NCI-H1930 (cell line): ENCODE measurements around the gene MTTP.

Experiments
- DNase-seq, 2 experiments: peaks; one replicate each; lab custom pipeline; 2025; lab: John Stamatoyannopoulos, UW

The MTTP gene

DNA sequence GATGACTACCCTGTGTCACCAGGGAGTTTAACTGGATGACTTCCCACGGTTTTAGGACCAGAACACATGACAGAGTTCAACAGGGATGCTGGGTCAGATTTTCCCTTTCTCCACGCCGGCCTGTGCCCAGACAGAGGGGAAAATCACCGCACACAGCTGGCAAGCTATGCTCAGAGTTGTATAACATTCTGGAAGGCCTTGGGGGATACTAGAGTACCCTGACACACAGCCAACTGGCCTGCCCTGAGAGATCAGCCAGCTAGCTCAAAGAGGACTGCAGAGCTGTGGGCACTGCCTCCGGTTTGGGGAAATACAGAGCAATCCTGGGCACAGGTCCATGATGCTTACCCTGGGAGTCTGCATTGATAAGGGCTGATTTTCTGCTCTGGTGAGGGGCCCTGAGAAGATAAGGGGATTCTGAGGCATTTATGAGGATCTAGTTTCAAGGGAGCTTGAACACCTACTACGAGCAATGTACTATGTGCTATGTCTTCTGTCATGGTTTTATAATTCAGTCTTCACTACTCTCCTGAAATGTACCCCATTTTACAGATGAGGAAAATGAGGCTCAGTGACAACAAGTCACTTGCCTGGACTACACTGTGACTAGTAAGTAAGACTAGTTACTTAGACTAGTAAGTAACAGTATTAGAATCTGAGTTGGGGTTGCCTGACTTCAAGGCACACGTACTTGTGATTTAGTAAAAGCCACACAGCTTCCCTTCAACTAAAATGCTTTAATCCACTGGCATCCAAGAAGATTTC lies 68.3 kb downstream of the MTTP start:
- DNase-seq, result no peak

DNA sequence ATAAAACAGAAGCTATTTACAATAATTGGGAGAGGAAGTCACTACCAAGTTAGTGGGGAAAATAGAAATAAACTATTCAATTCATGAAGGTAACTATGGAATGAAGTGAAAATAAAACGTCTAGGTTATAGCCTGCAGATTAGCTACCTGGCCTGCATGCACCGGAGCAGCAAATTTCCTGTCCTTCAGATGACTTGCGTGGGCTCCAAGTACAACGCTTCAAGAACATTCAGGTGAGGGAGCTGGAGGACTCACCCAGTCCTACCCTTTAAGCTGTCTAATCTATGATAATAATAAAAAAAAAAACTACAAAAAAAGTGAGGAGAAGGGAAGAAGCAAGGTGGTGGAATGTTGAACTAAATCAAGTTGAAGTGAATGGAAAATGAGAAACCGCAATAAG lies 69.8 kb downstream of the MTTP start:
- no peak for DNase-seq

- DNase-seq, result no peak
Measured at GRCh38 chr4:99645036-99645435, 70.4 kb downstream of the MTTP start.

- no peak for DNase-seq
Measured at GRCh38 chr4:99645638-99646037, 71.0 kb downstream of the MTTP start.

DNA sequence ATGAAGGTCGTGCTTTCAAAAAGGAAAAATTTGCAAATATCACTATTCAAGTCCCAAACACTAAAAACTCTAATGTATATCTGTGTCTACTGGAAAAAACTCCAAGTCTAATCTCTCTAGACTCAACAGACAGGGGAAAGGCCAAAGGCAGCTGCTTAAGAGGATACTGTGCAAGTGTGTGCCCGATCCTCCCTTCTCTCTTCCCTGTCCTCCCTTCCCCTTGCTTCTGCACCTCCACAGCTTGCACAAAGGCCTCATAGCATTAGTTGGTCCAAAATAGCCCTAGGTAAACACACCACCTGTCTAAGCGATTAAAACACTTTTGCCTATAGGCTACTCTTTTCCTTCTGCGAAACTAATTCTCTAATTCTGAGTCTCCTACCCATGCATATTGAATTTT lies 72.4 kb downstream of the MTTP start:
- no peak for DNase-seq

GRCh38 chr4:99648321-99648720 lies 73.7 kb downstream of the MTTP start:
- no peak for DNase-seq

DNA sequence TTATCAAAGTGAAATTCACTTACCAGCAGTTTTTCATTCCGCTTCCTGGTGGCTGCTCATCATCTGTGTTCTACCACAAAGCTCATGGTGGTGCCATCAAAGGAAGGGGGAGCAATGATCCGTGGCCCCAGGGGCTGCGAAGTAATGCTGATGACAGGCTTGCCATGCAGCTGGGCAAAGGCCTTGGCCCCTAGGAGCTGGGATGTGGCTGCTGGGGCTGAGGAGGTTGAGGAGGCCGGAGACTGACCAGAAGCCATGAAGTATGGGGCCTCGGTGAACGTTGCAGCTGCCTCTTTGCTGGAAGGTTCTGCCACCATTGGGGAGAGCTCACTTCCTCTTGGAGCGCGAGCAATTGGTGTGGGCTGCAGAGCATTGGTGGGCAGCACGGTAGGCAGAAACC lies 74.6 kb downstream of the MTTP start:
- no peak for DNase-seq

GRCh38 chr4:99649778-99650177 lies 75.2 kb downstream of the MTTP start:
- no peak for DNase-seq

- DNase-seq, result no peak
Measured at GRCh38 chr4:99651016-99651769, 76.6 kb downstream of the MTTP start.

GRCh38 chr4:99651811-99652485 lies 77.3 kb downstream of the MTTP start:
- no peak for DNase-seq

GRCh38 chr4:99652596-99653436 lies 78.2 kb downstream of the MTTP start:
- no peak for DNase-seq

DNA sequence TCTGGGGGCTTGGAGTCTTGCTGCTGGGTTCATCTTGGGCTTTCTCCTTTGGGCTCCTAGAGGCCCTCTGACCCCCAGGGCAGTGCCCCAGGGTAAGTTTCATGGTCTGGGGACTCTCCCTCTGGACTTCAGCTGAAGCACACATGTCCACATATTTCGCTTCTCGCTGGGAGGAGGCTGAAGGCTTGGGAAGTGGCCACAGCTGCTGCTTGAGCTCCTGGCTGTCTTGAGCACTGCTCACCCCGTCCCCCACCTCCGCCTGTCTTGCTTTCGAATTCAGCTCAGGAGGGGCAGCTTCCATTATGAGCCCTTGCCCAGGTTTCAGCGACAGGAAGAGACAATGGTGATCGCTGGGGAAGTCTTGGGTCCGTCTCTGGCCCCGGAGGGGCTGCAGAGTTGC lies 79.3 kb downstream of the MTTP start:
- no peak for DNase-seq

- no peak for DNase-seq
Measured at GRCh38 chr4:99654361-99654761, 79.7 kb downstream of the MTTP start.

GRCh38 chr4:99655308-99656081 lies 80.9 kb downstream of the MTTP start:
- no peak for DNase-seq

GRCh38 chr4:99657798-99658197 lies 83.2 kb downstream of the MTTP start, which contains the start of gene C4orf54:
Gene C4orf54, minus strand, starts transcription at chr4:99657828. Its CDS starts 3,180 bp downstream, at chr4:99654648.
- DNase-seq, result no peak

- DNase-seq, result no peak
Measured at GRCh38 chr4:99658666-99659065, 84.0 kb downstream of the MTTP start.

DNA sequence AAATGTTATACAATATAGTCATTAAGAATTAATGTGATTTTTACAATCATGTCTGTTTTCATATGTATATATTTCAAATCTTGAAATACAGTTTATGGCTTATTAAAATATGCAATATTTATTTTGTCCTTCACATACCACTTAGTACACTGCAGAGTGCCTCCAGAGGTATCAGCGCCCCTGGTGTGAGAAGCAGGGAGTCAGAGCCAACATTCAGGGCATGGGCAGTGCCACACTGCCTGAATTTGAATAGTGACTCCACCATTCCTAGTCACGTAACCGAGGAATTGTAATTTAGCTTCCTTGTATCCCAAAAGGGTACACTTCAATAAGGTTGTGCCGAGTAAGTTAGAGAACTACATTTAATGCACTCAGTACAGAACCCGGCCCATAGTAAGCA lies 87.3 kb downstream of the MTTP start:
- DNase-seq, result no peak

DNA sequence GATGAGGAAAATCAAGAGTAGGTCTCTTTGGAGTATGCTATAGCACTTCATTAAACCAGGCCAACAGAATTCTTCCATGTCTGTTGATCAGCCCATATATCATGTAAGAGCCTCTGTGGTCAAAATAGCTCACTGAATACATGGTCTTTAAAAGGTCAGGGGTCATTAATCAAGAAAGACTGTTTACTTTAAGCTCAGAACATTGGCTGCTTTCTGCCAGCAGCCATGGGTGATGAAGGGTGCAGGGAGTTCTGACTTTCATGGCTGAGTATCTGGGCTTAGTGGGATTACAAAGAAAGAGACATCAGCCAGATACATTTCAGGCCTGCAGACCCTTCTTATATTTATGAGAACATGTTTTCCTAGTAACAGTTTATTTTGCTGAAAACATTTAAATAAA lies 90.1 kb downstream of the MTTP start:
- no peak for DNase-seq

DNA sequence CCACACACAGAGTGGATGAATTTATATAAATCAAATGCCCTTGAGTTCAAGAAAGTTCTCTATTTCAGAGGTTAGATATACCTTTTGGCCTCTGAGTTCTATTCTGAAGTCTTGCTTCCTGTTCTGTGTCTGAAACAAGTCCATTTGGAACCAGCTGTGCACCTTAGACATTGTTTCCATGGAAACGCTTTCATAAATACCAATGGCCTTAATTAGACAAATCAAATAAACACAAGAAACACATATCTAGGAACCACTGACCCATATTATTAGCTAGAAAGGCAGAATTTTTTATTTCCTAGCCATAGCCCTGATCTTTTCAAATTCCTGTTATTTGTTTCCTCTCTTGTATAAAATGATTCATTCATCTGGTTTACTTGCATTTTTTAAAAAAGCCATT lies 91.4 kb downstream of the MTTP start:
- DNase-seq, result no peak

- no peak for DNase-seq
Measured at GRCh38 chr4:99668472-99668871, 93.8 kb downstream of the MTTP start.

- DNase-seq, result no peak
Measured at GRCh38 chr4:99669084-99669483, 94.5 kb downstream of the MTTP start.
